H9 (cell line): ENCODE data around the gene FAM3C. TPM values are rescaled to one million over a fixed set of nuclear protein-coding genes. Genes with fewer than 3 reads are reported as not detected.
A peak's percentile ranks its signal among the peaks of the same experiment; 100 is the strongest.

Experiments
- DNase-seq: peaks from one replicate; pipeline ENCODE4 v3.0.0-alpha.2; 2017
- H2AFZ ChIP-seq: one replicate; pipeline ENCODE4 v1.6.1; 2013; ENCODE audit warnings: mild to moderate bottlenecking, low read length, control low read depth, moderate library complexity
- H2AK5ac ChIP-seq: 2 replicates; pipeline ENCODE4 v1.6.1; 2013; ENCODE audit warnings: low read length, control low read depth, mixed read lengths; ENCODE audit not compliant: insufficient read length
- H2BK120ac ChIP-seq: one replicate; pipeline ENCODE4 v1.6.1; 2013; ENCODE audit warnings: low read depth, mild to moderate bottlenecking, low read length, control low read depth, inconsistent platforms; ENCODE audit not compliant: poor library complexity, severe bottlenecking
- H2BK12ac ChIP-seq: 2 replicates; pipeline ENCODE4 v1.6.1; 2013; ENCODE audit warnings: low read length, control low read depth, mixed read lengths, low read depth; ENCODE audit not compliant: insufficient read length
- H2BK15ac ChIP-seq: 2 replicates; pipeline ENCODE4 v1.6.1; 2013; ENCODE audit warnings: low read depth, low read length, control low read depth
- H2BK20ac ChIP-seq: one replicate; pipeline ENCODE4 v1.6.1; 2013; ENCODE audit warnings: low read depth, mild to moderate bottlenecking, low read length, control low read depth, inconsistent platforms; ENCODE audit not compliant: poor library complexity, severe bottlenecking
- H2BK5ac ChIP-seq: 2 replicates; pipeline ENCODE4 v1.6.1; 2013; ENCODE audit warnings: low read length, control low read depth, mixed read lengths; ENCODE audit not compliant: insufficient read length
- H3K14ac ChIP-seq: 2 replicates; pipeline ENCODE4 v1.6.1; 2013; ENCODE audit warnings: low read length, control low read depth; ENCODE audit not compliant: insufficient read depth
- H3K18ac ChIP-seq: 2 replicates; pipeline ENCODE4 v1.6.1; 2013; ENCODE audit warnings: low read depth, mild to moderate bottlenecking, mixed read lengths, low read length, control low read depth; ENCODE audit not compliant: insufficient read length
- H3K23ac ChIP-seq: 2 replicates; pipeline ENCODE4 v1.6.1; 2013; ENCODE audit warnings: low read length, control low read depth, mixed read lengths, low read depth; ENCODE audit not compliant: insufficient read length
- H3K23me2 ChIP-seq: 2 replicates; pipeline ENCODE4 v1.6.1; 2013; ENCODE audit warnings: low read depth, mild to moderate bottlenecking, mixed read lengths, low read length, control low read depth; ENCODE audit not compliant: insufficient read length, poor library complexity, severe bottlenecking
- H3K27ac ChIP-seq: 2 replicates; pipeline ENCODE4 v1.5.1; 2013; ENCODE audit warnings: low read length, control low read depth, mixed read lengths, low read depth; ENCODE audit not compliant: insufficient read length
- H3K27me3 ChIP-seq: 2 replicates; pipeline ENCODE4 v1.6.1; 2013; ENCODE audit warnings: low read length, control low read depth, inconsistent platforms; ENCODE audit not compliant: insufficient read depth
- H3K4ac ChIP-seq: 2 replicates; pipeline ENCODE4 v1.6.1; 2013; ENCODE audit warnings: low read depth, mild to moderate bottlenecking, control low read depth, inconsistent platforms, low read length, moderate library complexity
- H3K4me1 ChIP-seq: 2 replicates; pipeline ENCODE4 v1.6.1; 2013; ENCODE audit warnings: low read length, control low read depth, inconsistent platforms; ENCODE audit not compliant: insufficient read depth
- H3K4me2 ChIP-seq: 2 replicates; pipeline ENCODE4 v1.6.1; 2013; ENCODE audit warnings: low read length, control low read depth, mixed read lengths; ENCODE audit not compliant: insufficient read length, insufficient read depth
- H3K56ac ChIP-seq: 2 replicates; pipeline ENCODE4 v1.6.1; 2013; ENCODE audit warnings: low read depth, mild to moderate bottlenecking, mixed read lengths, low read length, control low read depth; ENCODE audit not compliant: insufficient read length
- H3K79me1 ChIP-seq: 2 replicates; pipeline ENCODE4 v1.6.1; 2013; ENCODE audit warnings: low read depth, mild to moderate bottlenecking, moderate library complexity, low read length, control low read depth, inconsistent platforms; ENCODE audit not compliant: insufficient read depth, poor library complexity, severe bottlenecking
- H3K79me2 ChIP-seq: 2 replicates; pipeline ENCODE4 v1.6.1; 2013; ENCODE audit warnings: low read length, control low read depth, inconsistent platforms; ENCODE audit not compliant: insufficient read depth
- H3K9ac ChIP-seq: 2 replicates; pipeline ENCODE4 v1.6.1; 2013; ENCODE audit warnings: low read length, control low read depth, mixed read lengths; ENCODE audit not compliant: insufficient read length; ENCODE audit errors: extremely low read depth
- H3K9me3 ChIP-seq: one replicate; pipeline ENCODE4 v1.6.1; 2013; ENCODE audit warnings: low read depth, low read length, inconsistent platforms; ENCODE audit not compliant: control insufficient read depth
- H3T11ph ChIP-seq: one replicate; pipeline ENCODE4 v1.6.1; 2013; ENCODE audit warnings: mild to moderate bottlenecking, low read length, control low read depth, inconsistent platforms
- H4K20me1 ChIP-seq: one replicate; pipeline ENCODE4 v1.6.1; 2013; ENCODE audit not compliant: control insufficient read depth, insufficient read length, insufficient read depth
- H4K5ac ChIP-seq: 2 replicates; pipeline ENCODE4 v1.6.1; 2013; ENCODE audit warnings: low read depth, mild to moderate bottlenecking, mixed read lengths, low read length, control low read depth; ENCODE audit not compliant: insufficient read length
- H4K8ac ChIP-seq: replicated peaks from 2 replicates; pipeline ENCODE4 v1.6.1; 2013; ENCODE audit warnings: low read length, control low read depth, mixed read lengths, low read depth; ENCODE audit not compliant: insufficient read length
- H4K91ac ChIP-seq: 2 replicates; pipeline ENCODE4 v1.6.1; 2013; ENCODE audit warnings: low read depth, mild to moderate bottlenecking, moderate library complexity, mixed read lengths, low read length, control low read depth; ENCODE audit not compliant: insufficient read length
- H3K27ac Mint-ChIP-seq, 3 experiments: 2 replicates in 2 of 3; 3 replicates in 1 of 3; pipeline ENCODE4 v1.8.0; 2020 to 2021; ENCODE audit warnings: mixed read lengths in 3 of 3, mild to moderate bottlenecking in 1 of 3, moderate library complexity in 1 of 3
- H3K27me3 Mint-ChIP-seq: 2 replicates; pipeline ENCODE4 v1.8.0; 2021; ENCODE audit warnings: low read depth, mild to moderate bottlenecking, moderate library complexity, mixed read lengths
- H3K36me3 Mint-ChIP-seq, 3 experiments: 2 replicates in 2 of 3; 3 replicates in 1 of 3; pipeline ENCODE4 v1.8.0; 2020 to 2021; ENCODE audit warnings: low read depth in 3 of 3, mixed read lengths in 3 of 3; ENCODE audit not compliant: insufficient read depth in 1 of 3
- H3K4me1 Mint-ChIP-seq, 2 experiments: 2 replicates each; pipeline ENCODE4 v1.8.0; 2020; ENCODE audit warnings: mixed read lengths in 2 of 2
- H3K4me3 Mint-ChIP-seq, 2 experiments: 2 replicates in 1 of 2; 3 replicates in 1 of 2; pipeline ENCODE4 v1.8.0; 2020 to 2021; ENCODE audit warnings: mild to moderate bottlenecking in 2 of 2, mixed read lengths in 2 of 2, moderate library complexity in 1 of 2
- H3K9me3 Mint-ChIP-seq, 2 experiments: 2 replicates in 1 of 2; 3 replicates in 1 of 2; pipeline ENCODE4 v1.8.0; 2020; ENCODE audit warnings: mild to moderate bottlenecking in 2 of 2, mixed read lengths in 2 of 2, moderate library complexity in 1 of 2
- WGBS: extraction: QIAGEN DNeasy Blood & Tissue Kit; methylation state at CpG from one replicate; pipeline ENCODE4 v1.1.7; 2013; ENCODE audit warnings: missing lambda C conversion rate, low lambda C conversion rate, mixed read lengths; ENCODE audit not compliant: insufficient read length; ENCODE audit errors: extremely low coverage; 5-methylcytosine and 5-hydroxymethylcytosine counted together
- total RNA-seq: library from RNA; stranded (reverse); gene quantifications from 2 replicates; pipeline ENCODE4 v1.2.1, GENCODE V29; 2021
- TF ChIP-seq, protein P1 (sequence below): fragments of 200-600 bp; sonication (generic); conservative IDR thresholded peaks from 3 replicates; pipeline ENCODE4 v1.8.0; 2021; ENCODE audit warnings: antibody characterized with exemption, mild to moderate bottlenecking

FAM3C gene
- total RNA-seq, 1 experiment from 2014 or later, result 64.5 TPM

DNA sequence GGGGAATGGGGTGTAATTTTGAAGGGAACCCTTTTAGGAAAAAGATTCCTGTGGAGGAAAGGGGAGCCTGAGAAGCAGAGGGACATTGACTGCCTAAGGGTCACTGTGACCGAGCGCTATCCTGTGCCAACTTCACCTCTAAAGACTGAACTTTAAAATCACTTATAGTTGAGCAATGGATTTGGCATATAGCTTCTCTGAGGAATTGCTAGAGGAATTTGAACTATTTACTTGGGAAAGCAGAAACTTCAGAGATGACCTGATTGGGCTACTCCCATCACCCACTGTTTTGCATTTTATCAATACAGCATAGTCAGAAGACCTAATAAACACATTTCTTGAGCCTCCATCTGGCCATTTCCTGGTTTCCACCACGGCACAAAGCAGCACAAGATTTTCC lies 91.0 kb downstream of the FAM3C start:
- Histone ChIP-seq H2BK120ac (no peak overlapping the region), H4K8ac (no peak overlapping the region), H3K27ac (no peak overlapping the region), H3K56ac (no peak overlapping the region), H3K23me2 (no peaks in the 10 kb centered on the region), H3K4me1 (no peaks in the 10 kb centered on the region), H2BK20ac (no peak overlapping the region), H3K27me3 (no peaks in the 10 kb centered on the region), H2BK12ac (no peak overlapping the region), H2AK5ac (no peak overlapping the region), H3K23ac (no peak overlapping the region), H2AFZ (no peak overlapping the region), H3K14ac (no peak overlapping the region), H3K18ac (no peak overlapping the region), H4K20me1 (no peaks in the 10 kb centered on the region), H4K91ac (no peak overlapping the region), H3T11ph (no peak overlapping the region), H3K9ac (no peak overlapping the region), H4K5ac (no peak overlapping the region), H3K4ac (no peak overlapping the region), H3K4me2 (no peak overlapping the region), H3K79me2 (no peaks in the 10 kb centered on the region), H2BK15ac (no peak overlapping the region), H3K9me3 (no peaks in the 10 kb centered on the region), H3K79me1 (no peaks in the 10 kb centered on the region), H2BK5ac (no peak overlapping the region)
- no CpG with 5 or more reads among the region's 3 CpGs for WGBS
- Mint-ChIP-seq H3K27me3 (no peaks in the 10 kb centered on the region), H3K27ac (peak overlapping the region in 1 of 3 experiments; percentile 53; a peak in 1 of 7 replicates), H3K4me1 (peaks cover 5% of the 10 kb centered on the region in 2 experiments), H3K9me3 (no peaks in the 10 kb centered on the region), H3K36me3 (no peaks in the 10 kb centered on the region), H3K4me3 (no peak overlapping the region)
- TF ChIP-seq, protein P1, sequence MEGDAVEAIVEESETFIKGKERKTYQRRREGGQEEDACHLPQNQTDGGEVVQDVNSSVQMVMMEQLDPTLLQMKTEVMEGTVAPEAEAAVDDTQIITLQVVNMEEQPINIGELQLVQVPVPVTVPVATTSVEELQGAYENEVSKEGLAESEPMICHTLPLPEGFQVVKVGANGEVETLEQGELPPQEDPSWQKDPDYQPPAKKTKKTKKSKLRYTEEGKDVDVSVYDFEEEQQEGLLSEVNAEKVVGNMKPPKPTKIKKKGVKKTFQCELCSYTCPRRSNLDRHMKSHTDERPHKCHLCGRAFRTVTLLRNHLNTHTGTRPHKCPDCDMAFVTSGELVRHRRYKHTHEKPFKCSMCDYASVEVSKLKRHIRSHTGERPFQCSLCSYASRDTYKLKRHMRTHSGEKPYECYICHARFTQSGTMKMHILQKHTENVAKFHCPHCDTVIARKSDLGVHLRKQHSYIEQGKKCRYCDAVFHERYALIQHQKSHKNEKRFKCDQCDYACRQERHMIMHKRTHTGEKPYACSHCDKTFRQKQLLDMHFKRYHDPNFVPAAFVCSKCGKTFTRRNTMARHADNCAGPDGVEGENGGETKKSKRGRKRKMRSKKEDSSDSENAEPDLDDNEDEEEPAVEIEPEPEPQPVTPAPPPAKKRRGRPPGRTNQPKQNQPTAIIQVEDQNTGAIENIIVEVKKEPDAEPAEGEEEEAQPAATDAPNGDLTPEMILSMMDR, result no peak
- DNase-seq, result no peak
